Astrocyte of the cerebellum (primary cell): ENCODE data around the gene HDAC4.

Source experiments
- DNase-seq: peaks from one replicate; pipeline ENCODE4 v3.0.0-alpha.2; 2011; ENCODE audit warnings: low read depth
- H3K4me3 ChIP-seq: 2 replicates; pipeline ENCODE4 v1.5.1; 2011; ENCODE audit warnings: mild to moderate bottlenecking, low read depth, low read length, moderate library complexity
- CTCF ChIP-seq: IDR thresholded peaks from 2 replicates; pipeline ENCODE4 v1.5.1; 2012; ENCODE audit warnings: low read length, low read depth, moderate library complexity, mild to moderate bottlenecking; ENCODE audit errors: missing control alignments
- in situ Hi-C: cut with HindIII; loops from 2 replicates; pipeline ENCODE4 v1.10.0; 2017; ENCODE audit warnings: low sequenced_read_pairs

HDAC4 gene

GRCh38 chr2:239328351-239329191 lies 72.2 kb downstream of the HDAC4 start:
- in situ Hi-C loops: no loop called here
- no peak overlapping the region for H3K4me3 ChIP-seq
- DNase-seq: peak; percentile 95
- peak; percentile 26 for TF ChIP-seq CTCF

GRCh38 chr2:239327536-239328350 lies 73.1 kb downstream of the HDAC4 start:
- H3K4me3 ChIP-seq: no peak overlapping the region
- TF ChIP-seq CTCF: no peak
- in situ Hi-C loops: no loop called here
- no peak for DNase-seq

GRCh38 chr2:239326831-239327535 lies 73.8 kb downstream of the HDAC4 start:
- no peak for TF ChIP-seq CTCF
- DNase-seq: no peak
- in situ Hi-C loops: no loop called here
- H3K4me3 ChIP-seq: no peak overlapping the region

GRCh38 chr2:239324456-239324855 lies 76.4 kb downstream of the HDAC4 start:
- TF ChIP-seq CTCF: no peak

GRCh38 chr2:239323447-239323846 lies 77.4 kb downstream of the HDAC4 start:
- H3K4me3 ChIP-seq: no peak overlapping the region
- TF ChIP-seq CTCF: no peak
- no peak for DNase-seq
- in situ Hi-C loops: no loop called here

More at GRCh38 chr2:239324456-239324855, 76.4 kb downstream of the HDAC4 start:
- DNase-seq: no peak
- in situ Hi-C loops: no loop called here
- H3K4me3 ChIP-seq: no peak overlapping the region

- DNase-seq: no peak
- TF ChIP-seq CTCF: no peak
- no peak overlapping the region for H3K4me3 ChIP-seq
- in situ Hi-C loops: no loop called here
Measured at GRCh38 chr2:239322416-239323086, 78.3 kb downstream of the HDAC4 start.
